Stimulated activated CD4-positive, alpha-beta T cell treated with anti-CD3 and anti-CD28 coated beads, Interleukin-4, amount 100 ng/mL, for 1 hour (primary cell): ENCODE data around the gene F3.

Experiments used
- DNase-seq: peaks from one replicate; pipeline ENCODE4 v3.0.0-alpha.2; 2020

F3 gene

GRCh38 chr1:94526152-94526980 is 15.2 kb downstream of the F3 start:
- DNase-seq: no peak

GRCh38 chr1:94524531-94524930 is 17.0 kb downstream of the F3 start:
- DNase-seq: no peak

GRCh38 chr1:94522304-94522703 is 19.3 kb downstream of the F3 start:
- no peak for DNase-seq

GRCh38 chr1:94519351-94519750 is 22.2 kb downstream of the F3 start:
- no peak for DNase-seq

- DNase-seq: no peak
Measured at GRCh38 chr1:94515296-94515947, 26.1 kb downstream of the F3 start.

GRCh38 chr1:94514095-94514727 is 27.3 kb downstream of the F3 start:
- no peak for DNase-seq

GRCh38 chr1:94512816-94513215 is 28.7 kb downstream of the F3 start:
- no peak for DNase-seq

GRCh38 chr1:94504601-94505000 is 37.0 kb downstream of the F3 start:
- DNase-seq: no peak

- DNase-seq: no peak
Measured at GRCh38 chr1:94503153-94503552, 38.4 kb downstream of the F3 start.

GRCh38 chr1:94501935-94502334 is 39.6 kb downstream of the F3 start:
- no peak for DNase-seq

GRCh38 chr1:94501426-94501825 is 40.1 kb downstream of the F3 start:
- no peak for DNase-seq

GRCh38 chr1:94496076-94496755 is 45.3 kb downstream of the F3 start:
- DNase-seq: no peak

- DNase-seq: no peak
Measured at GRCh38 chr1:94490556-94490955, 51.0 kb downstream of the F3 start.

GRCh38 chr1:94486990-94487389 is 54.6 kb downstream of the F3 start:
- no peak for DNase-seq

- DNase-seq: peak; percentile 2
Measured at GRCh38 chr1:94481473-94481933, 60.1 kb downstream of the F3 start.

- no peak for DNase-seq
Measured at GRCh38 chr1:94479682-94480081, 61.9 kb downstream of the F3 start.
